ENCODE measurements around the gene NPPC.

Gene NPPC

DNA sequence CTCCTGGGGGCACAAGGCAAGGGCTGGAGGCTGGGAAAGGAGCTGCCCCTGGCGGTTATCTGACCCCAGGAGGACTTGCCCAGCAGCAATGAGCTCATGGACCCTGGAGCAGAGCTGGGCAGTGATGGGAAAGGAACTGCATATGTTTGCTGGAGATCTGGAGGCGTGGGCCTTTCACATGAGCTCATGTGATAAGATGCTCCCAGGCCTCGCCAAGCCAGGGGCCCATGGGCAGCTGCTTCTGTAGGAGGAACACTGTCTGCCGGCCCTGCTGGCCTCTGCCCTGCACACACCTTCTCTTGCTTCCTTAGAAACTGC is 9.0 kb upstream of the NPPC start:
- no peak for DNase-seq (ENCODE audit: low spot score)

DNA sequence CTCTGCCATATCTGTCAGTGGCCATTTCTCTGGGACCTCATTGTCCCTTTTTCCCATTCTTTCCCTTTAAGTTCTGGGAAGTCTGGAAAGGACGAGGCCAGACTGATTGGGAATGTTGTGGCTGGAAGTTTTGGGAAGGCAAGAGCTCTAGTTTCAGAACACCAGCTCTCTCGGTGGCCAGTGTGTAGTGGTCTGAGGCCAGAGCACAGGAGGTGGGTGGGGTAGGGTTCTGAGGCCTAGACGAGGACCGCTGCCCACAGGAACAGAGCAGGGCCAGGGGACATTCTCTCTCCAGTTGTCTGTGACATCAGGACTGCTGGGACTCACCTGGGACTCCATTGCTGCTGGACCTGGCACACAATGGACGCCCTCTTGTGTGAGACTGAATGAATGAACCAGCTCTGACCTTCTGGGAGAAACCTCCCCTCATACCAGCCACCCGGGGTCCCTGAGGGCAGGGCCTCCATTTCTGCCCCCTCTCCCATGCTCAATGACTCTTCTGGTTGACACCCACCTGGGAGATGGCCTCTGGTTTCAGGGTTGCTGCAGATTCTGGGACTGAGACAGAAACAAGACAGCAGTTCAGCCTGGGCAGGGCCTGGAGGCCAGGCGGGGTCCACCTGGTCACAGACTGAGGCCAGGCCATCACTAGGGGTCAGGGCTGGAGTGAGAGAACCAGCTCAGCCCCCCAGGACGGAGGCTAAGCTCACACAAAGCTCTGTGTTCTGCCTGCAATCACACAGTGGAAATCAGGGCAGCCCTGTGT is 8.4 kb upstream of the NPPC start:
- no peak for DNase-seq (ENCODE audit: low spot score)

DNA sequence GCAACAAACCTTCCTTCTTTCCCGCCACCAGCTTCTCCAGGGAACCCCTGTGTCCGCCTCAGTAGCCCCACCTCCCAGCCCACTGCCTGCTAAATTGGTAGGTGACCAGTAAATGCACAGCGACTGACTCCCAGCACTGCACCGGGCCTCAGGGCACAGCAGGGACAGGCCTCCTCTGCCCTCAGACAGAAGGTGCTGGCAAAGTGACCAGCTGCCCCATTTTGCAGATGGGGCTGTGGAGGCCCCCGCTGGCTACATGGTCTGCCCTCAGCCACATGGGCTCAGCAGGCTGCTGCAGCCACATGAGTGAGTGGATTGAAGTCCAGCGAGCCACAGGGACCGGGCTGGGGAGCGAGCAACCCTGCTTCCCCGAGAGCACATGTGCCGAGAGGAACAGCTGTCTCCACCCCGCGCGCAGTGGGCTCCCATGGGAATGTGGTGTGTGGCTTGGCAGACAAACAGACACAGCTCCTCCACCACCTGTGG is 7.8 kb upstream of the NPPC start:
- no peak for DNase-seq (ENCODE audit: low spot score)

DNA sequence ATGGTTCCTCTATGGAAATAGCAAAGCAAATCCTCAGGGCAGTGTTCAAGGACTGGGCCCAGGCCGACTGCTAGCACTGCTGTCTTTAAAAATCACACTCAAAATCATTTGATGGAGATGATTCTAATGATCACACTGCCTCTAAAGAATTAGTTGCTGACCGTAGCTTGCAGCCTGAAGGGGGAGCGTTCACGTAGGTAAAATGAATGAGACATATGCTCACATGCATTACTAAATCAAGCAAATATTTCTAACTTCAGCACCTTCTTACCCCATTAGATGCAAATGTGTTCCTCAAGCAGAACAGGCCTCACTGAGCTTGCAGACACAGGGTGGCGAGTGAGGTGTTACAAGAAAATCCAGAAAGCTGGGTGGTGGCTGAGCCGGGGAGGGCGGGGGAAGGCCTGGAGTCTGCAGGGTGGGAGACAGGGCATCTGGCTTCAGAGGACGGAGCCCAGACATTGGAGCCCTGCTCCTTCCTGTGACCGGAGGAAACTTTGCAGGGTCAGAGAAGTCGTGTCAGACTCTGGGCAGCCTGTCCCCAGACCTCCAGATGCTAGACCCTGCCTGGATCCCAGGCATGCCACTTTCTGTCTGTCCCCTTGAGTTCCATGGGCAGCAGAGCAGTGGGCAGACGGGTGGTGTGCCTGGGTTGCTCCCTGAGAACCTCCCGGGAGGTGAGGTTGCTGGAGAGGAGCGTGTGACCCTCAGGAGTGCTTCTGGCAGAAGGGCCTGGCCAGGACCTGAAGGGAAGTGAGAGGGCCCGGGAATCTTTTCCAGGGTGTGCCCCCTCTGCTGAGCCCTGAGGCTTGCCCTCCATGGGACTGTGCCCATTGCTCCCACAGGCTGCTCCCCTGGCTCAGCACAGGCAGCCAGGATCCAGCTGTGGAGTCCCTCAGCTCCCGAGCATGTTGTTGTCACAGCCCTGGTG is 7.1 kb upstream of the NPPC start:
- DNase-seq (ENCODE audit: low spot score) = no peak

DNA sequence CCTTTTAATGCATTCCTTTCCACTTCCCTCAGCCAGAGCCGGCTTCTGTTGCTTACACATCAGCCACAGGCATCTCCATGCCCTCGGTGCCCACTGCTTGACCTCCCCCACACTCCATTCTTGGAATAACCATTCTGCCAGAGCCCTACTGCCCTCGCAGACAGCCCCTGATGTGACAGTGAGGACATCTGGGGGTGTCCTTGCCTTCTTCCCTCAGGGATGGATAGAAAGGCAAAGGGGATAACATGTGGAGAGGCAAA is 6.4 kb upstream of the NPPC start:
- DNase-seq (ENCODE audit: low spot score) = no peak

DNA sequence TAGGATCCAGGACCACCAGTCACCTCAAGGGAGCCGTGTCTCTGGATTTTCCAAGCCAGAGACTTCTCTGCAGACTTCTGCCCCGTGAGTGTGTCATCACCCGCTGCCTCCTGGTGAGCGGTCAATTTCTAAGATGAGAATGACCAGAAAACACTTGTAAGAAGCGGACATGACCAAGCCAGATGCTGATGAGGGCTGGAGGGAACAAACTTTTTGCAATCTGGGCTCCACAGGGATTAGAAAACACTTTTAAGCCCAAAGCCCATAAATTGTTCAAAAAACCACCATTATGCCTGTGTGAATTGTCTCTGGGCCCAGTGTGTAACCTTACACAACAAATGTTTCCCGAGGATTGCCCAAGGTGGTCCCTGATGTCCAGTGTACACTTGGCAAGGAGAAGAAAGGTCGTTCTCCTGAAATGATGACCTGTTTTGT is 5.3 kb upstream of the NPPC start:
- DNase-seq (ENCODE audit: low spot score) = no peak

DNA sequence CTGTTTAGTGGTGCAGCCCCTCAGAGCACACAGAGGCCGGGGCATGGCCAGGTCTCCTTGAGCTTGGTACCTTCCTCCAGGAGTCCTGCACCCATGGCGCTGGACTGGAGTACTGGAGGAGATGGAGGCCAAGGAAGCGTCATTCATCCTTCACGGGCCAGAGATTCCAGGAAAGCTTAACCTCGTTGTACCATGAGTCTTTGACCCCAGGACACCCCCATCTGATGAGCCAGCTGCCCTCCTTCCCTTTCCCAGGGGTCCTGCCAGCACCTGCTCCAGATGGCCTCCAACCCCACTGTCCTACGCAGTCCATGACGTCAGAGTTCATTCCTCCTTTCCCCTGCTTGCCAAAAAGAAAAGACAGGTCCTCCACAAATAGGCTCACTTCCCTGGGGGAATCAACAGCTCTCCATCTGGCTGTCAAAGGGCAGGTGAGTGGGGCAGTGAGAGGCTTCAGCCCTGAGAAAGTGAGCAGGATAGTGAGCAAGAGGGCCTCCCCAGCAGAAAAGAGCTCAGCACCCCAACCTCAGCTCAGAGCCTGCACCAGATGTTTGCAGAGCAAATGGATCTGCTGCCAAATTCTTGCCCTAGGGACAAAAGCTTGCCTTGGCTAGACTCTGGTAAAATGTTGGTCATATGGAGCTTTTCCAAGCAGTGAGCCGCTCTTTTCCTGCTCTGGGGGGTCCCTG is 4.5 kb upstream of the NPPC start:
- no peak for DNase-seq (ENCODE audit: low spot score)

DNA sequence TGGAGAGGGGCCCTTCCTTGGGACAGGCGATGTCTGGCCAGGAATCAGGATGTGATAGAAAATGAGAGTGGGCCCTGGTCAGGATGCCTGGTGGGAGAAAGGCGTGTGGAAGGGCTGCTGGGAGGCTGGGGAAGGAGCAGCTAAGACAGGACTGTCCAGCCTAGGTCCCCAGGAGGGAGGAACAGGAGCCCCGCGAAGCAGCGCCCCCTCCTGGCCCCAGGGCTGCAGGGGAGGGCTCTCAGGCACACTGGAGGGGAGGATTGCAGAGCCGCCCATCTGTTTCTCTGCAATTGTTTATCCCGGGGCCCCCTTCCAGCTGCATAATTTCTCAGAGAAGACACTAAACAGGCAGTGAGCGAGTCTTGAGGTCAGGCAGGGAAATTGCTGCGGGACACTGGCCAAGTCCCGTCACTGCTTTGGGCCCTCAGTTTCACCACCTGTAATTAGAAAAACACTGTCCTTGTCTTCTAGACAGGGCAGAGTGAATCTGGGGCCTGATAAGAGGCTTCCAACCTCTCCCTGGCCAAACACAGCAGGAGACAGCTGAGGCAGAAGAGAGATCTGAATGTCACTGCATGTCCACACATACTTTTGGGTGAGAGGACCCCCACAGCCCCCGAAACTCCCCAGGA is 3.9 kb upstream of the NPPC start:
- no peak for DNase-seq (ENCODE audit: low spot score)

DNA sequence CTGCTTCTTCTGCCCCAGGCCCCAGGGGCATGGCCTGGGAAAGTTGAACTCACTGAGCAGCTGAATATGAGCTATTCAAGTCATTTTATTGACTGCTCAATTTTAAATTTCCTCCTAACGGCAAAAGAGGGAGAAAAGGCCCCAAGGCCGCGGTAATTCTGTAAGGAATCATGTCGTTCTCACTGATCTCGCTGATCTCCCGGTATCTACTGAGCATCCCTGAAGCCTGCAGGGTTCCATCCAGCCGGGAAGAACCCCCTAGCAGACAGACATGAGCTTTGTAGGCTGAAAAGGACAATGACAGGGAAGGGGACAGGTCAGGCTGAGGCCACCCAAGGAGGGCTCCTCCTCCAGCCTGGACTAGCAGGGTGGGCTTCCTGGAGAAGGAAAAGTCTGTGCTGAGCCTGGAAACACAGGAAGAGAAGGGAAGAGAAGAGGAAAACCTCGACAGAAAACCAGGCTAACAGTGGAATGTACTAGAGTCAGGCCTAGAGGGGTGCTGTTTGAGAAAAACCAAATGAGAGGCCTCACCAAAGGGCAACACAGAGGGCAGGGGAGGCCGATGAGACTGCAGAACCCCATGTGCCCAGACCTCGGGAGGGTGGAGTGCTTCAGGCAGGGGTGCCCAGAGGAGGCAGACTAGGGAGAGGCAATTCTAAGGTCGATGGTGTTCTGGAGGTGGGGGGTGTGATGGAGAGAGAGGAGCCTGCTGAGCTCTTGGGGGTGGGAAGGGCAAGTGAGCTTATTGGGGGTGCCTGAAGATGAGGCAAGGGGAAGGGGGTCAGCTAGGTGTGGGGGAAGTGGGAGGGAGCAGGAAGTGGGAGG is 2.9 kb upstream of the NPPC start:
- DNase-seq (ENCODE audit: low spot score) = no peak

DNA sequence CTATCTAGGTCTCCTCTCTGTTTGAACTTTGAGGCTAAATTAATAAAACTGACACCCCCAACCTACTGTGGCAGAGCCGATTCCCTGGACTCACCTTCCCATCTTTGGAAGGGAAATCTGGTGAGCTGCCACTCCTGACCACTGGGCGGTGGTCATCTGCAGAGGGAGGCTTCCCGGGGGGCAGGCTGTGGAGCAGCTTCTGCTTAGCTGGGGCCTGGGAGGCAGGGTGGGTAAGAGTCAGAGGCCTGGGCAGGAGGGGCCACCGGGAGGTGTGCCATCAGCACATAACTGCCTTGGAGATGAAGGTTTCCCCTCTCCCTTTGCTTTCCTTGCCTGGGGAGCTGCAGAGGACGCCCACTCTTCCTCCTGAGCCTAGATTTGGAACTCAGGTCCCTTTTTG is 2.3 kb upstream of the NPPC start:
- DNase-seq (ENCODE audit: low spot score) = no peak

DNA sequence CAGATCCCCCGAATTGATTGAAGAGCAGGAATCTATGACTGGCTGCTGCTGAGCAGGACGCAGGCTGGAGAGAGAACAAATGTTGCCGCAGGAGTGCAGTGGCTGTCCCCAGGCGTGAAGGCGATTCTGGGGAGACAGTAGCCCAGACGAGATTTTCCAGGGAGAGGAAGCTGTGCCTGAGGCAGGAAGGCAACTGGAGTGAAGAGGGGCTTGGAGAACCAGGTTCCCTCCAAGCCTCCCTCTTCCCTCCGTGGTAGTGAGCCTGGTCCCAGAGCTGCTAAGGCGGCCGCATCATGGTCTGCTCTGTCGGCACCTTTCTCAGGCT is 1.3 kb upstream of the NPPC start:
- DNase-seq (ENCODE audit: low spot score) = no peak

DNA sequence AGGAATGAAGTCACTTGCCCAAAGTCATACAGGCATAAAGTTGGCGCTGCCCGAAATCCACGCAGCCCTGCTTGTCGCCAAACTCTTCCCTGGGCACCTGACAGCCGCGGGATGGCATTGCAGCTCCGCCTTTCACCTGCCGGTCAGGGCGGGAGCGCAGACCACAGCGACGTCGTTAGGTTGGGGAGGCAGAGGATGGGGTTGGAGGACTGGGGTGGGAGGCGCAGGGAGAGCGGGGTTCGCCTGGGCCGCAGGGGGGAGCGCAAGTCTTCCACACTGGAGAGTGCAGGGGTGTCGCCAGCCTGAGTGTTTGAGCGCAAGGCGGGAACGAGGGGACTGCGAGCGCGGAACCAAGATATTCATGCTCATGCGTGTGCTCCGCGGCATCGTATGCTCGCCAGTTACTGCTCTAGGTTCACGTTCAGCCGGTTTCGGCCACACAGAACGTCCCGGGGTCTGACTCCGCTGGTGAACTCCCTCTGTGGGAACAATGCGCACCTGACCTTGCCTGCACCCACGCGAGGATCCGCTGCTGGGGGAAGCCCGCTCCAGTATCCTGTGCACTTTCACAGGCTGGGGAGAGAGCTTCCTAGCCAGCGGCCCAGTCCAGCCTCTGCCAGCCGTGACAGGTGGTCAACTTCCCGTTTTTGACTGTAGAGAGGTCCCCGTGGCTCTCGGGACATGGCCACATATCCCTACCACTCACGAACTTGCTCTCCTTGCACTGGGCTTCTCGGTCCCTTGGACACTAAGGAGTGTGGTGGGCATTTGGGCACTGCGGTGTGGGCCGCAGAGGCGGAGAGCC is 767 bp upstream of the NPPC start:
- DNase-seq (ENCODE audit: low spot score) = no peak

DNA sequence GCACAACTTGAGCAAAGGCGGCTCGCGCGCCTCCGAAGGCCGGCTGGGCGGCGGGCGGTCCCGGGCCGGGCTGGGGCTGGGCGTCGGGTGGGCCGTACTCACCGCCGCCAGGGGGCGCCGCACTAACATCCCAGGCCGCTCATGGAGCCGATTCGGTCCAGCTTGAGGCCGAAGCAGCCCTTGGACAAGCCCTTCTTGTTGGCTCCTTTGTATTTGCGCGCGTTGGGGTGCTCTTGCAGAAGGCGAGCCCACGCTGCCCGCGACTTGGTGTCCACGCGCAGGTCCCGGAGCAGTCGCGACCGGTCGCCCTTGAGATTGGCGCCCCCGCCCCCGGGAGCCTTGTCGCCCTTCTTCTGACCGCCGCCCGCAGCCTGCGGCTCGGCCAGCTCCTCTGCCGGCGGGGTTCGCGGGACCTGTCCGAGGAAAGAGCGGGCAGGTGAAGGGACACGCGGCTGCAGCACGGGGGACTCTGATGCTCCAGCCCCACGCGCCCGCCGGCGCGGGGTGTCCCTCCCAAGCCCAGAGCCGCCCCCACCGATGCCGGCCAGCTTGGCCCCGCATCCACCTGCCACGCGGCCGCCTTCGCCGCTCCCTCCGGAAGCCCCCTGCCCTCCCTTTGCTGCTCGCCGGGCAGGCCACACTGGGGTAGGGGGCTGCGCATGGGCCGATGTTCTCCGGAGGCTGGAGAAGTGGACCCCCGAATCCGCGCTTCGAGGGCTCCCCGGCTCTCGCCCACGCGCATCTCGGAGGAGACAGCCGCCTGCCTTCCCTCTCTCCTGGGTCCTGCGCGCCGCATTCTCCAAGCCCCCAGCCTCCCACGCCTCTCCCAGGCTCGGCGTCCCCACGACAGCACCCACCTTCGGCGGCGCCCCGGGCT is 655 bp downstream of the NPPC start:
- DNase-seq (ENCODE audit: low spot score) = peak; percentile 92

DNA sequence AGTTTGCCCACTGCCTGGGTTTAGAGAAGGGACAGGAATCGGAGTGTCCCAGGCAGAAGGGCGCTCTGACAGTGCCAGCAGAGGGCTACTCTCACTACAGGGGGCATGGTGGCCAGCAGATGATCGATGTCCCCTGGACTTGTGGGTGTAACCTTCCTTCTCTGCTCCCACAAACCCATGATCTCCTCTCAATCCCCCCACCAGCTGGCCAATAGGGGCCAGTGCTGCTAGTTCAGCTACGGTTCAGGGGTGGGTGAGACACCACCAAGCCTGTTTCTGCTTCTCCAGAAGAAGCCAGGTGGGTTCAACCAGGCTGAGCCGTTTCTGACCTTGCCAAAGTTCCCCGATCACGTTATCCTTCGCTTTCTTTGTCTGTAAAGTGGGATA is 1.3 kb downstream of the NPPC start:
- no peak for DNase-seq (ENCODE audit: low spot score)

DNA sequence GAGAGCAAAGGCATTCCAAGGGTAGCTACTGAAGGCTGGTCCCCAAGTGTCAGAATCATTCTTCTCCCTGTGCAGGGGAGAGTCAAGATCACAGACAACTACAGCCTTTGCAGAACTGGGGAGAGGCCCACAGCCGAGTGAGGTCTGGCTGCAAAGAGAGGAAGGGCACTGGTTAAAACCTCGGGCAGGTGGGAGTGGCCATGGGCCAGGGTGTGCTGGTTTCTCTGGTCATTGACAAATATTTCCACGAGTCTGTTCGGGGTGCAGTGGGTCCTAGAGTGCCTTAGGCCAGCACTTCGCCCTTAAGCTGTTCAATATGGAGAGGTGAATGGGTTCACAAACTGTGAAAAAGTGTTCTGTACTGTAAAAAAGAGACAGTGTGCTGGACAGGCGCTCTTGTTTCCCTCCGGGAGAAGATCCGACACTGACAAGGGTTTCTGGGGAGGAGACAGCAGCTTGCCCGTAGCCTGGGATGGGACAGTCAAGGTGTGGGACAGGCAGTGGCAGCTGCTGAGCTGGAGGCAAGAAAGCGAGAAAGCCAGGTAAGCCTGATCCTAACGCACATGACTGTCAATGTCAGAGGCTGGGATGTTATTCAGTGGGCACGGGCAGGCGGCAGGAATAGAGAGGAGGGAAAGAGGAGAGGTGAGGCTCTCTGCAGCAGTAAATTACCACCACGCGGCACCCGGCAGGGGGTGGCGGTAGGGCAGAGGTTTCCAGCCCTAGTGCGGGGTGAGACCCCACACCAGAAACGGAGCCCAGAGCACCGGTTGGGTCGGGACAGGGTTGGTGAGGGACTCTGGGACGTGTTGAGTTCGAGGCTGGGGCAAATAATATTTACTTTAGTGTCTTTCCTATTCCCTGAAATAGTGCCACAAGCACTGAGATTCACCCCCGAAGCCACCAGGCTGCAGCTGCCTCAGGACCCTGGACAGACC is 2.0 kb downstream of the NPPC start:
- no peak for DNase-seq (ENCODE audit: low spot score)

DNA sequence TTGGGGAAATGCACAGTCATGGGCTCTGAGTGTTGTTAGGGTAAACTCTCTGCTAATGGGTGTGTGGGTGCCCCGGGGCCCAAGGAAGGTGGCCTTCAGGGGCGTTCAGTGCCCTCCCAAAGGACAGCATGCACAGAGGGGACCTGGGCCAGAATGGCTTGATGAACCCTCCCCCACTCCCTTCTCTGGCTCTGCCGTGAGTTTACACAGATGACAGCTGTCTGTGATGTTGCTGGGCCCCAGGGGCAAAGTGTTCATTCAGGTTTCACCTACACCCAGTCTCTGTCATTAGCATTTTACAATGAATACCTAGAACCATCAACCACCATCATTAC is 3.2 kb downstream of the NPPC start:
- DNase-seq (ENCODE audit: low spot score) = no peak

DNA sequence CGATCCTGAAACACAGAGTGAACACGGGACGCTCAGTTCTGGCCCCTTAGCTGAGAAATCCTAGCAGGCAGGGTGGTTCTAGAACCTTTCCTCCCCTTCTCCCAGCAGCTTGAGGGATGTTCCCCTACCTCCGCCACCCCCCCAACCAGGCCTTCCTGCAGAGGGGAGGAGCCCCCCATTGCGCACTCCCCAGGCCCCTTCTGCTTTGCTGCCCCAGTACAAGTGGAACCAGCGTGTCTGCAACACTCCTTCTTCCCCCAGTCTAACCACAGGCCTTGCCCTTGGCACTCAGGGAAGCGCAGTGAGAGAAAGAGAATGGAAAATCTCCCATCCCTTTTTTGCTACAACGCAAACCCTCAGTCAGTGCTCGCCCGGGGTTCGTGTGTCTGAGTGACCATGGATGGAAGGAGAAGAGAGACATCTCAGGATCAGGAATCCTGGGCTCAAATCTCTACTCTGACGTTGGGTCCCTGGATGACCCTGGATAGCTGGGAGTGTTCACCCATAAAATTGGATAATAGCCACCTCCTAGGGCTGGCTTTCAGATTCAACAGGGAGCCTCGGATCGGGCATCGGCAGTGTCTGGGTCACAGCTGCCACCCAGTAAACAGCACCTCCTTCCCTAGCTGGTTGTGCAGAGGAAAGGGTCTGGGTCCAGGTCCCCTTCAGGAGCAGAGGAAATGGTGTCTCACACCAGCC is 3.7 kb downstream of the NPPC start:
- DNase-seq (ENCODE audit: low spot score) = no peak

DNA sequence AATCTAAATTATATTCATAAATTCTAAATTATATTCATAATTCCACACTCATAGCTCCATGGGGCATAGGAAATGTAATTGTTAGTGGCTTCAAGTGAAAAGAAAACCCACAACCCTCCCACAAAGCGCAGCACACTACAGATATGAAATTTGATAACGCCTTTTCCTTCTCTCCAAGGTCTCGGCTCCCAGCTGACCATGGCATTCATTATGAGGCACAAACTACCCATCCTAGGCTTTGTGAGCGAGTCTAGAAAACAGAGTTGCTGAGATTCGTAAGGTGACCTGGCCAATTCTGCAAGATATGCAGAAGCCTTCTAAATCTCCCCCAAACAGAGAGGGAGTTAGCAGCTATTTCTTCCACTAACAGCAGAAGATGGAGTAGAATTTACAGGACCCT is 5.4 kb downstream of the NPPC start:
- DNase-seq (ENCODE audit: low spot score) = no peak

Measured in left forelimb (tissue), 1 donor.